Tibial nerve (tissue), 3 donors: ENCODE measurements around the gene TNPO3.

Source experiments
- CTCF ChIP-seq, 5 experiments: fragments of 200-600 bp in 3 of 5; fragments of 450-650 bp in 2 of 5; sonication (generic) in 3 of 5; IDR thresholded peaks; one replicate each; pipeline ENCODE4 v1.5.1; 2016 to 2019; ENCODE audit warnings: antibody characterized with exemption in 5 of 5, mild to moderate bottlenecking in 3 of 5, moderate library complexity in 2 of 5
- POLR2A ChIP-seq, 2 donors: fragments of 450-650 bp; IDR thresholded peaks; one replicate each; pipeline ENCODE4 v1.6.1; 2017; ENCODE audit warnings: antibody characterized with exemption in 2 of 2, mild to moderate bottlenecking in 2 of 2, moderate library complexity in 2 of 2

GRCh38 chr7:129091484-129092002, 36.6 kb upstream of the TNPO3 start:
- TF ChIP-seq CTCF (IDR thresholded peaks at IDR 0.05) (peak; percentile 84 to 97 (median 90)), POLR2A (IDR thresholded peaks at IDR 0.05) (no peak)
